GM19452 (cell line): Measurements from ENCODE around the gene SNTG2.

ENCODE experiments used
- ATAC-seq: cut with Tn5 transposase; IDR thresholded peaks from one replicate; pipeline ENCODE4 v1.9.1; 2021; ENCODE audit not compliant: unreplicated experiment

Gene SNTG2

GRCh38 chr2:1306687-1307516 is 356.3 kb downstream of the SNTG2 start:
- no peak for ATAC-seq

- ATAC-seq = no peak
Observed at GRCh38 chr2:1307670-1308069, 357.0 kb downstream of the SNTG2 start.

- no peak for ATAC-seq
Observed at GRCh38 chr2:1308678-1309077, 358.0 kb downstream of the SNTG2 start.

- ATAC-seq = no peak
Observed at GRCh38 chr2:1309507-1309906, 358.9 kb downstream of the SNTG2 start.

- no peak for ATAC-seq
Observed at GRCh38 chr2:1310202-1310601, 359.6 kb downstream of the SNTG2 start.

GRCh38 chr2:1310866-1311265 is 360.2 kb downstream of the SNTG2 start:
- ATAC-seq = no peak

GRCh38 chr2:1313240-1313924 is 362.7 kb downstream of the SNTG2 start:
- ATAC-seq = no peak

- no peak for ATAC-seq
Observed at GRCh38 chr2:1314254-1314653, 363.6 kb downstream of the SNTG2 start.

- no peak for ATAC-seq
Observed at GRCh38 chr2:1318366-1319009, 367.8 kb downstream of the SNTG2 start.

- ATAC-seq = no peak
Observed at GRCh38 chr2:1319393-1319792, 368.7 kb downstream of the SNTG2 start.

- ATAC-seq = no peak
Observed at GRCh38 chr2:1321321-1321720, 370.7 kb downstream of the SNTG2 start.

GRCh38 chr2:1324884-1325283 is 374.2 kb downstream of the SNTG2 start:
- ATAC-seq = no peak

GRCh38 chr2:1328684-1329083 is 378.0 kb downstream of the SNTG2 start:
- no peak for ATAC-seq

GRCh38 chr2:1339388-1340140 is 388.9 kb downstream of the SNTG2 start:
- no peak for ATAC-seq

GRCh38 chr2:1340141-1340512 is 389.5 kb downstream of the SNTG2 start:
- ATAC-seq = no peak

GRCh38 chr2:1341404-1342120 is 390.9 kb downstream of the SNTG2 start:
- ATAC-seq = no peak

- ATAC-seq = no peak
Observed at GRCh38 chr2:1348789-1349188, 398.1 kb downstream of the SNTG2 start.

GRCh38 chr2:1350111-1350510 is 399.5 kb downstream of the SNTG2 start:
- ATAC-seq = no peak

GRCh38 chr2:1353124-1353523 is 402.5 kb downstream of the SNTG2 start:
- ATAC-seq = no peak

- no peak for ATAC-seq
Observed at GRCh38 chr2:1353543-1353942, 402.9 kb downstream of the SNTG2 start.

GRCh38 chr2:1360144-1360543 is 409.5 kb downstream of the SNTG2 start:
- no peak for ATAC-seq
